Measurements from ENCODE around the gene CUL1. TPM values are rescaled to one million over a fixed set of nuclear protein-coding genes. Genes with fewer than 3 reads are reported as not detected.

The CUL1 gene
- total and polyA plus RNA-seq, 4 donors: 22.9 to 56.5 (median 32.8) TPM

GRCh38 chr7:148791546-148791945 is 92.8 kb downstream of the CUL1 start:
- TF ChIP-seq CTCF (IDR thresholded peaks at IDR 0.05; ENCODE audit: control extremely low read depth, extremely low read depth): no peak
- Histone ChIP-seq H3K9ac (ENCODE audit: insufficient read depth in 1 of 2, low read length in 2 of 2) (no peak overlapping the region), H3K4me1 (ENCODE audit: control insufficient read depth in 5 of 5, insufficient read depth in 5 of 5, low read length in 5 of 5) (peaks cover 0 to 6% (median 0%) of the 10 kb centered on the region in 5 donors), H3K4me3 (no peak overlapping the region), H3K27me3 (ENCODE audit: control insufficient read depth in 3 of 3, insufficient read depth in 3 of 3, low read length in 2 of 3) (no peaks in the 10 kb centered on the region), H3K9me3 (ENCODE audit: control insufficient read depth in 4 of 4, insufficient read depth in 3 of 4, low read length in 3 of 4) (peaks cover 0 to 2% (median 0%) of the 10 kb centered on the region in 4 donors), H3K27ac (ENCODE audit: low read depth in 1 of 2, low read length in 1 of 2) (no peak overlapping the region), H3K36me3 (ENCODE audit: control insufficient read depth in 4 of 4, insufficient read depth in 4 of 4, low read length in 4 of 4) (peaks cover 24 to 55% (median 44%) of the 10 kb centered on the region in 4 donors)
- 81 to 92% methylated on average over 15 of the region's 15 CpGs for WGBS, 2 donors
- DNase-seq: no peak
- ATAC-seq (ENCODE audit: insufficient read depth, low FRiP score): no peak

GRCh38 chr7:148793590-148793989 is 94.9 kb downstream of the CUL1 start:
- no peak overlapping the region for H3K4me3 ChIP-seq
- no peak overlapping the region for H3K27ac ChIP-seq (ENCODE audit: low read depth in 1 of 2, low read length in 1 of 2)
- DNase-seq: no peak
- no peak for TF ChIP-seq CTCF (IDR thresholded peaks at IDR 0.05; ENCODE audit: control extremely low read depth, extremely low read depth)
- H3K4me1 ChIP-seq (ENCODE audit: control insufficient read depth in 5 of 5, insufficient read depth in 5 of 5, low read length in 5 of 5): peaks cover 0 to 2% (median 0%) of the 10 kb centered on the region in 5 donors
- H3K9me3 ChIP-seq (ENCODE audit: control insufficient read depth in 4 of 4, insufficient read depth in 3 of 4, low read length in 3 of 4): peaks cover 0 to 4% (median 0%) of the 10 kb centered on the region in 4 donors
- H3K27me3 ChIP-seq (ENCODE audit: control insufficient read depth in 3 of 3, insufficient read depth in 3 of 3, low read length in 2 of 3): no peaks in the 10 kb centered on the region
- peaks cover 27 to 55% (median 40%) of the 10 kb centered on the region in 4 donors for H3K36me3 ChIP-seq (ENCODE audit: control insufficient read depth in 4 of 4, insufficient read depth in 4 of 4, low read length in 4 of 4)
- H3K9ac ChIP-seq (ENCODE audit: insufficient read depth in 1 of 2, low read length in 2 of 2): no peak overlapping the region
- WGBS, 2 donors: 96 to 100% methylated on average over 1 of the region's 1 CpG
- ATAC-seq (ENCODE audit: insufficient read depth, low FRiP score): no peak

GRCh38 chr7:148794476-148794875 is 95.8 kb downstream of the CUL1 start:
- H3K36me3 ChIP-seq (ENCODE audit: control insufficient read depth in 4 of 4, insufficient read depth in 4 of 4, low read length in 4 of 4): peaks cover 35 to 56% (median 40%) of the 10 kb centered on the region in 4 donors
- no peak overlapping the region for H3K27ac ChIP-seq (ENCODE audit: low read depth in 1 of 2, low read length in 1 of 2)
- H3K9me3 ChIP-seq (ENCODE audit: control insufficient read depth in 4 of 4, insufficient read depth in 3 of 4, low read length in 3 of 4): peaks cover 0 to 4% (median 0%) of the 10 kb centered on the region in 4 donors
- DNase-seq (no peak), ATAC-seq (ENCODE audit: insufficient read depth, low FRiP score) (no peak)
- whole genome bisulfite sequencing, 2 donors: 95 to 97% methylated on average over 3 of the region's 3 CpGs
- TF ChIP-seq CTCF (IDR thresholded peaks at IDR 0.05; ENCODE audit: control extremely low read depth, extremely low read depth): no peak
- H3K27me3 ChIP-seq (ENCODE audit: control insufficient read depth in 3 of 3, insufficient read depth in 3 of 3, low read length in 2 of 3): no peaks in the 10 kb centered on the region
- H3K4me1 ChIP-seq (ENCODE audit: control insufficient read depth in 5 of 5, insufficient read depth in 5 of 5, low read length in 5 of 5): peaks cover 0 to 2% (median 0%) of the 10 kb centered on the region in 5 donors
- H3K4me3 ChIP-seq: no peak overlapping the region
- H3K9ac ChIP-seq (ENCODE audit: insufficient read depth in 1 of 2, low read length in 2 of 2): no peak overlapping the region

- no peak overlapping the region for H3K27ac ChIP-seq (ENCODE audit: low read depth in 1 of 2, low read length in 1 of 2)
- peaks cover 0 to 5% (median 0%) of the 10 kb centered on the region in 4 donors for H3K9me3 ChIP-seq (ENCODE audit: control insufficient read depth in 4 of 4, insufficient read depth in 3 of 4, low read length in 3 of 4)
- DNase-seq (no peak), ATAC-seq (ENCODE audit: insufficient read depth, low FRiP score) (no peak)
- H3K36me3 ChIP-seq (ENCODE audit: control insufficient read depth in 4 of 4, insufficient read depth in 4 of 4, low read length in 4 of 4): peaks cover 40 to 59% (median 45%) of the 10 kb centered on the region in 4 donors
- H3K4me3 ChIP-seq: no peak overlapping the region
- WGBS, 2 donors: 84 to 89% methylated on average over 10 of the region's 10 CpGs
- H3K27me3 ChIP-seq (ENCODE audit: control insufficient read depth in 3 of 3, insufficient read depth in 3 of 3, low read length in 2 of 3): no peaks in the 10 kb centered on the region
- peaks cover 0 to 2% (median 0%) of the 10 kb centered on the region in 5 donors for H3K4me1 ChIP-seq (ENCODE audit: control insufficient read depth in 5 of 5, insufficient read depth in 5 of 5, low read length in 5 of 5)
- no peak for TF ChIP-seq CTCF (IDR thresholded peaks at IDR 0.05; ENCODE audit: control extremely low read depth, extremely low read depth)
- H3K9ac ChIP-seq (ENCODE audit: insufficient read depth in 1 of 2, low read length in 2 of 2): no peak overlapping the region
These were observed 98.1 kb downstream of the CUL1 start for GRCh38 chr7:148796841-148797240.
